BLaER1 treated with 17β-estradiol and CSF1 and Interleukin-3, amounts not matched to agents 10 nM and 100 nM (cell line): ENCODE data around the gene BRD7.

Experiments used
- H3K27ac ChIP-seq, 11 experiments: shearing (Covaris generic); formaldehyde crosslinking; 2 replicates each; pipeline ENCODE4 v1.8.1; 2022
- H3K27me3 ChIP-seq, 11 experiments: shearing (Covaris generic); formaldehyde crosslinking; 2 replicates each; pipeline ENCODE4 v1.8.1; 2022
- H3K36me3 ChIP-seq, 11 experiments: shearing (Covaris generic); formaldehyde crosslinking; 2 replicates each; pipeline ENCODE4 v1.8.1; 2022
- H3K4me1 ChIP-seq, 10 experiments: shearing (Covaris generic); formaldehyde crosslinking; 2 replicates each; pipeline ENCODE4 v1.8.1; 2022
- H3K4me2 ChIP-seq, 11 experiments: shearing (Covaris generic); formaldehyde crosslinking; 2 replicates each; pipeline ENCODE4 v1.8.1; 2022
- H3K4me3 ChIP-seq, 10 experiments: shearing (Covaris generic); formaldehyde crosslinking; 2 replicates each; pipeline ENCODE4 v1.8.1; 2022
- H3K9ac ChIP-seq, 11 experiments: shearing (Covaris generic); formaldehyde crosslinking; 2 replicates each; pipeline ENCODE4 v1.8.1; 2022
- H3K9me3 ChIP-seq, 11 experiments: shearing (Covaris generic); formaldehyde crosslinking; replicated peaks in 1 of 11; 2 replicates each; pipeline ENCODE4 v1.8.1; 2022
- H4K20me1 ChIP-seq, 11 experiments: shearing (Covaris generic); formaldehyde crosslinking; 2 replicates each; pipeline ENCODE4 v1.8.1; 2022
- Cebpa-rat ChIP-seq, 11 experiments: shearing (Covaris generic); IDR thresholded peaks; 2 replicates each; pipeline ENCODE4 v1.8.1; 2022

The BRD7 gene

GRCh38 chr16:50390914-50391716, 22.3 kb upstream of the BRD7 start:
- Histone ChIP-seq H3K27me3 (no peaks in the 10 kb centered on the region), H4K20me1 (no peaks in the 10 kb centered on the region), H3K9me3 (no peaks in the 10 kb centered on the region), H3K4me1 (peaks cover 8 to 25% (median 14%) of the 10 kb centered on the region in 10 experiments), H3K4me2 (no peak overlapping the region), H3K36me3 (no peaks in the 10 kb centered on the region), H3K27ac (no peak overlapping the region), H3K9ac (no peak overlapping the region), H3K4me3 (no peak overlapping the region)
- TF ChIP-seq Cebpa-rat (IDR thresholded peaks at IDR 0.05) = no peak

GRCh38 chr16:50390371-50390771, 21.6 kb upstream of the BRD7 start:
- Histone ChIP-seq H3K27me3 (no peaks in the 10 kb centered on the region), H3K4me3 (no peak overlapping the region), H3K9ac (no peak overlapping the region), H3K36me3 (no peaks in the 10 kb centered on the region), H3K27ac (no peak overlapping the region), H4K20me1 (no peaks in the 10 kb centered on the region), H3K9me3 (no peaks in the 10 kb centered on the region), H3K4me1 (peaks cover under 1 to 28% (median 19%) of the 10 kb centered on the region in 10 experiments; a peak in 19 of 20 replicates), H3K4me2 (no peak overlapping the region)
- no peak for TF ChIP-seq Cebpa-rat (IDR thresholded peaks at IDR 0.05)

DNA sequence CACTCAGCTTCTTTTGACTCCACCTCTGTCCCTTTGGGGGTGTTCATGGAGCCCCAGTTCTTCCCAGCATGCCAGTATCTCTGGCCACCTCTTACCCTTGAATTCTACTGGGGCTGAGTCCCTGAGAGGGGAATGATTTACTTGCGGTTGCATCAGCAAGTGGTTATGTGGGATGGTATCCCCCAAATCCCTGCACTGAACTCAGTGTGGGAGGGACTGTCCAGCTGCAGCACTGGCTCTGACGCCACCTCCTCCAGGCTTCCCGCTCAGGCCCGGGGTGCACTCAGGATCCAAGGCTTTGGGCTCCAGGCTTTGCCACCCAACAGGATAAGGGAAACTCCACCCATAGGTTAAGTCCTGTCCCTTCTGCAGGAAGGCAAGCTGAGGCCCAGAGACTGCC, 21.1 kb upstream of the BRD7 start:
- H3K4me1 ChIP-seq = peaks cover 0 to 33% (median 24%) of the 10 kb centered on the region in 10 experiments; a peak in 16 of 20 replicates
- TF ChIP-seq Cebpa-rat (IDR thresholded peaks at IDR 0.05) = no peak
- H4K20me1 ChIP-seq = no peaks in the 10 kb centered on the region
- H3K27me3 ChIP-seq = no peaks in the 10 kb centered on the region
- H3K4me2 ChIP-seq = no peak overlapping the region
- no peak overlapping the region for H3K4me3 ChIP-seq
- no peak overlapping the region for H3K9ac ChIP-seq
- H3K27ac ChIP-seq = no peak overlapping the region
- no peaks in the 10 kb centered on the region for H3K9me3 ChIP-seq
- no peaks in the 10 kb centered on the region for H3K36me3 ChIP-seq

GRCh38 chr16:50388496-50388895, 19.7 kb upstream of the BRD7 start:
- Histone ChIP-seq H4K20me1 (no peaks in the 10 kb centered on the region), H3K36me3 (no peaks in the 10 kb centered on the region), H3K4me2 (no peak overlapping the region), H3K4me1 (peaks cover 0 to 29% (median 21%) of the 10 kb centered on the region in 10 experiments; a peak in 16 of 20 replicates), H3K4me3 (no peak overlapping the region), H3K9ac (no peak overlapping the region), H3K27ac (no peak overlapping the region), H3K9me3 (no peaks in the 10 kb centered on the region), H3K27me3 (no peaks in the 10 kb centered on the region)
- TF ChIP-seq Cebpa-rat (IDR thresholded peaks at IDR 0.05) = no peak

- no peak overlapping the region for H3K27ac ChIP-seq
Measured at GRCh38 chr16:50386774-50387173, 18.0 kb upstream of the BRD7 start.

DNA sequence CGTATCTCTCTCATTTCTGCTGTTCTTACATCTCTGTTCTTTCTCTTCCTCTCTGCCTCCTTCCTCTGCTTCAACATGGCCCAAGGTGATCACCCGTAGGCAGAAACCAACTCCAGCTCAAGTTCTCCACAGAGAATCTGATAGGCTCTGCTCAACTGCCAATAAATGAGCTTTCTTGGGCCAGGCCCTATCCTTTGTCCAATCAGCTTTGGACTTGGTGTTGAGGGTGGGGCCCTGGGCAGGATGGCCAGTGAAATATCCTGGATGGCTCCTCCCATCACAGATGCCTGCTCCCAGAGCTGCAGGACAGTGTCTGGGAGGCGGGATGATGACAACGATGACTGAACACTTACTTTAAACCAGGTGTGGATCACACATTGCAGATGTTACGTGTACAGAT, 17.4 kb upstream of the BRD7 start:
- peaks cover 0 to 18% (median 14%) of the 10 kb centered on the region in 10 experiments; a peak in 15 of 20 replicates for H3K4me1 ChIP-seq
- H3K27ac ChIP-seq = no peak overlapping the region
- peak overlapping the region in 7 of 11 experiments; percentile 30 to 61 (median 45); a peak in 12 of 22 replicates for H3K4me2 ChIP-seq
- no peaks in the 10 kb centered on the region for H3K36me3 ChIP-seq
- no peaks in the 10 kb centered on the region for H4K20me1 ChIP-seq
- TF ChIP-seq Cebpa-rat (IDR thresholded peaks at IDR 0.05) = no peak
- H3K27me3 ChIP-seq = no peaks in the 10 kb centered on the region
- no peak overlapping the region for H3K9ac ChIP-seq
- no peak overlapping the region for H3K4me3 ChIP-seq
- no peaks in the 10 kb centered on the region for H3K9me3 ChIP-seq

More at GRCh38 chr16:50386774-50387173, 18.0 kb upstream of the BRD7 start:
- Histone ChIP-seq H3K36me3 (no peaks in the 10 kb centered on the region), H3K27me3 (no peaks in the 10 kb centered on the region), H4K20me1 (no peaks in the 10 kb centered on the region), H3K4me3 (no peak overlapping the region), H3K9me3 (no peaks in the 10 kb centered on the region), H3K9ac (no peak overlapping the region), H3K4me2 (no peak overlapping the region), H3K4me1 (peaks cover 0 to 18% (median 14%) of the 10 kb centered on the region in 10 experiments; a peak in 15 of 20 replicates)
- no peak for TF ChIP-seq Cebpa-rat (IDR thresholded peaks at IDR 0.05)

GRCh38 chr16:50384500-50385135, 15.8 kb upstream of the BRD7 start:
- Histone ChIP-seq H3K4me1 (peaks cover 0 to 18% (median 14%) of the 10 kb centered on the region in 10 experiments; a peak in 15 of 20 replicates), H3K27ac (no peak overlapping the region), H3K4me2 (peak overlapping the region in 7 of 11 experiments; percentile 30 to 61 (median 51); a peak in 10 of 22 replicates), H3K27me3 (no peaks in the 10 kb centered on the region), H4K20me1 (no peaks in the 10 kb centered on the region), H3K9me3 (no peaks in the 10 kb centered on the region), H3K9ac (no peak overlapping the region), H3K4me3 (no peak overlapping the region), H3K36me3 (no peaks in the 10 kb centered on the region)
- TF ChIP-seq Cebpa-rat (IDR thresholded peaks at IDR 0.05) = no peak

DNA sequence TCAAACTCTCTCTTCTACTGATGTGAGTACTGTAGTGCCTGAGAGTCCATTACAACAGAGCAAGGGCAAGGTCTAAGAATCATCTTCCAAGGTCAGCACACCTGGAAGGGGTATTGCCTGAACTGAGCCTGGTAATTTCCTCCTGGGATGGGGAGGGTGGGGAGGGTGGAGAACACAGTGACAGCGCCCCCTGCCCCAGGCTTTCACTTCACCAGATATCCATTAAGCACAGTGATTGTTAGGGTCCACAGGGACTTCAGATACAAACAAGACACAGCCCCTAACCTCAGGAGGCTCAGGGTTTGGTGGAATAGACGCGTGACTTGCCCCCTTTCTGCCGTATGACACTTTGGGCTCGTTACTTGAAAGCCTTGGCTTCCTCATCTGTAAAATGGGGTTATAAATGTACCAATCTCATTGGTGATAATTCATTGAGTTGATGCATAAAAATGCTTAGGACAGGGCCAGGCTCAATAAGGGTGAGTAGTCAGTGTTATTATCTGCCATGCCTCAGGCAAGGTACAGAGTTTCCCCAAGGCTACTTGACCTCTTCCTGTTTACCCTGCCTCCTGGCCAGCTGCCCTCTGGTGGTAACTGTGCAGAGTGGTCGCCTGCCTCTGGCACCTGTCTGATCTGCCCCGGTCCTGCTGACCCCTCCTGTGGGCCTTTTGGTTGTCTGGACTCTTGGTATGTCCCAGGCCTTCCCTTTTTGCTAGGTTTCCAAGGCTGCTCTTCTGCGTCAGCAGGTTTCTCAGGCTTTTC, 13.1 kb upstream of the BRD7 start:
- Histone ChIP-seq H3K4me2 (no peak overlapping the region), H4K20me1 (no peaks in the 10 kb centered on the region), H3K9ac (no peak overlapping the region), H3K27me3 (no peaks in the 10 kb centered on the region), H3K9me3 (no peaks in the 10 kb centered on the region), H3K4me1 (peaks cover 0 to 18% (median 14%) of the 10 kb centered on the region in 10 experiments; a peak in 15 of 20 replicates), H3K36me3 (no peaks in the 10 kb centered on the region), H3K27ac (no peak overlapping the region), H3K4me3 (no peak overlapping the region)
- no peak for TF ChIP-seq Cebpa-rat (IDR thresholded peaks at IDR 0.05)

DNA sequence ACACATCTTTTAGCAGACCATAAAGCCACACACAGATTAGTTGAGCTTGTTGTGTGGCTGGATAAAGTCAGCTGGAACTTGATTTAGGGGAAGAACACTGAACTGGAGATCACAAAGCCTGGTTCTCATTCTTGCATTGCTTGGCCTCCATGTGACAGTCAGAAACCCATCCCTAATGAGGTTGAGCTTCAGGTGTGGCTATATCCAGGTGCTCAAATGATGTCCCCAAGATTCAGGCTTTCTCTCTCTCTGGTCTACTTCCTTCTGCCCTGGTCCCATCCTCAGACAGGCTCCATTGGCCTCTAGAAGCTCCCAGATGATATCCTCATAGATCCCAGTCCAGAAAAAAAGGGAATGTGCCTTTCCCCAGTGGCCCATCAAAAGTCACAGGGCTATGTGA, 9.6 kb upstream of the BRD7 start:
- Histone ChIP-seq H3K4me2 (no peak overlapping the region), H3K4me1 (peaks cover 0 to 10% (median 0%) of the 10 kb centered on the region in 10 experiments; a peak in 4 of 20 replicates), H3K9ac (no peak overlapping the region), H3K4me3 (no peak overlapping the region), H3K27me3 (no peaks in the 10 kb centered on the region), H3K36me3 (no peaks in the 10 kb centered on the region), H3K9me3 (no peaks in the 10 kb centered on the region), H4K20me1 (no peaks in the 10 kb centered on the region), H3K27ac (no peak overlapping the region)
- no peak for TF ChIP-seq Cebpa-rat (IDR thresholded peaks at IDR 0.05)
